PC-3 (cell line): ENCODE data around the gene UBE2G1.

Experiments used
- CTCF ChIP-seq: fragments of 300-600 bp; sonication (generic); conservative IDR thresholded peaks from 2 replicates; pipeline ENCODE4 v1.5.1; 2017; ENCODE audit warnings: antibody characterized with exemption, low read depth, mild to moderate bottlenecking, low read length
- EZH2 ChIP-seq: fragments of 300-600 bp; sonication (generic); IDR thresholded peaks from one replicate; pipeline ENCODE4 v1.6.1; 2017; ENCODE audit warnings: antibody characterized with exemption, mild to moderate bottlenecking, low read length; ENCODE audit not compliant: unreplicated experiment

- TF ChIP-seq CTCF = no peak
- TF ChIP-seq EZH2 = no peak
Measured at GRCh38 chr17:4354206-4354605, 12.3 kb downstream of the UBE2G1 start.
